Stimulated activated CD4-positive, alpha-beta T cell treated with anti-CD3 and anti-CD28 coated beads, Interleukin-1b, Interleukin-23, amount 100 ng/mL, for 4 hours (primary cell): ENCODE data around the gene HYAL2.
A peak's percentile ranks its signal among the peaks of the same experiment; 100 is the strongest.

Experiments used
- DNase-seq, 2 donors: peaks; one replicate each; pipeline ENCODE4 v3.0.0-alpha.2; 2020; ENCODE audit warnings: low read depth in 2 of 2

Gene HYAL2

GRCh38 chr3:50350527-50351322, 28.2 kb upstream of the HYAL2 start, which contains the start of the genes CYB561D2 and NPRL2:
TSS of gene CYB561D2 (plus strand) at chr3:50350862. CDS start at chr3:50351434, 572 bp downstream.
TSS of gene NPRL2 (minus strand) at chr3:50350775. CDS start at chr3:50350652, 123 bp downstream.
- peak; percentile 97 to 99 for DNase-seq

DNA sequence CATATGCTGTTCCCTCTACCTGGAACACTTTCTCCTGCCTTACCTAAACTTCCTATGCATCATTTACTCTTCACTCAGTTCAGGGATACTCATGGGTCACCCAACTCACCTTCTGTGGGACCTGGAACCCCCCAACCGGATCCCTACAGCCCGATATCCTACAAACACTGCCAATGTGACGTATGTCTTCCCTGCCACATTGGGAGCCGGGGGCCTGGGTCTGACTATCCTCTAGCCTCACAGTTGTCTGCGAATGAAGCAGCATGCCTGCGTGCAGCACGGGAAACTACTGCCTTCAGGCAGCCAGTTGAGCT, 27.6 kb upstream of the HYAL2 start:
- no peak for DNase-seq

DNA sequence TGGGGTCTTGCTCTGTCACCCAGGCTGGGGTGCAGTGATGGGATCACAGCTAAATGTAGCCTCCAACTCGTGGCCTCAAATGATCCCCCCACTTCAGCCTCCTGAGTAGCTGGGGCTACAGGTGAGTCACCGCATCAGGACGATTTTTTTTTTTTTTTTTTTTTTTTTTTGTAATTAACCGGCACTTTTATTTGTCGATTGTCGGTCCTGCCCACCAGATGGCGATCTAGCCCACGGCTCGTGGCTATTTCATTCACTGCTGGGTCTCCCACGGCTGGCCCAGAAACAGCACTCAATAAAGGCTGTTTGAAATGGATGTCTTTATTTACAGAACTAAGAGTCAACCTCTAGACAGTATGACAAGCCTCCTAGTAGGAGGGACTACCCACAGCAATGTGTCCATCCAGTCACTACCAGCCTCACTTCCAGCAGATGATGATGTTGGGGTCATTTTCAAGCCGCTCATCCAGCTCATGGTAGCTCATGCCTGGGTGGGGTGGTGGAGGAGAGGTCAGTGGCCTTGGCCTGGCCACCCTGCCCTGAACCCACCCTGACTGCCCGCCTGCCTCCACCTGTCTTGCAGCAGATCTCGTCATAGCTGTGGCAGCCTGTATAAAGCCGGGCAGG, 24.8 kb upstream of the HYAL2 start:
- peak; percentile 56 to 63 for DNase-seq

DNA sequence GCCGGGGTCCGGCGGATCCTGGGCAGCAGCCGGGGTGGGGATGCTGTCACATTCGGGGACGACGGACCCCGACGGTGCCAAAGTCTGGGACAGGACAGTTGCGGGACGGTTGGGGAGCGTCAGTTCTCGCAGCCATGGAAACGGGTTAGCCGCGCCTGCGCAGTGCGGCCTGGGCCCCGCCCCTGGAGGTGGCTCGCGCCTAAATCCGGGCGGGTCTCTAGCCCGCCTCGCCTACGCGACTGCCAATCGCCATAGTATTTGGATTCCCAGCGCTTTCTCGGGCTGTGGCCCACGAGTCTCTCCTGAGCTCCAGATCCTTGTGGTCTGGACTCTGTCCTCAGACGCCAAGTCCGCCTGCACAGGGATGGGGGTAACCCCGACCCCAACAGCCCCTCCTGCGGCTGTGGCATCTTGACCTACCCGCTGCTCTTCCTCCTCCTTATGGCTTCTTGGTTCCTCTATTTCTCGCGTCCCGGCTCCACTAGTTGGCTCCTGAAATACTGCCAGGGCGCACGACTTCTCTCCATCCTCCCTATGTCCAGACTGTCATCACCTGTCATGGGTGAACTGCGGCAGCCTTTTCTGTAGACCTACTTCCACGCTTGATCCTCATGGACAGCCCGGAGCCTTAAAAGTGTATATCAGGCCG, 23.2 kb upstream of the HYAL2 start, which contains the start of gene ZMYND10:
ZMYND10 (minus strand) TSS at position 147 of the 649 bp plus-strand sequence. CDS start 153 bp downstream, outside the sequence.
- DNase-seq: peak; percentile 54 to 69

GRCh38 chr3:50345008-50345407, 22.5 kb upstream of the HYAL2 start:
- DNase-seq: no peak

- DNase-seq: no peak
Measured at GRCh38 chr3:50342813-50343633, 20.5 kb upstream of the HYAL2 start.

- DNase-seq: no peak
Measured at GRCh38 chr3:50341996-50342650, 19.6 kb upstream of the HYAL2 start.

- DNase-seq: no peak
Measured at GRCh38 chr3:50341537-50341936, 19.0 kb upstream of the HYAL2 start.

GRCh38 chr3:50340448-50341329, 18.1 kb upstream of the HYAL2 start, which contains the start of gene RASSF1:
TSS of gene RASSF1 (minus strand) at chr3:50340836. CDS start at chr3:50340805, 31 bp downstream.
- peak in 1 of 2 donors; percentile 64 for DNase-seq

GRCh38 chr3:50340147-50340447, 17.6 kb upstream of the HYAL2 start:
- DNase-seq: no peak

GRCh38 chr3:50339485-50340146, 17.1 kb upstream of the HYAL2 start:
- DNase-seq: no peak

- no peak for DNase-seq
Measured at GRCh38 chr3:50338965-50339364, 16.4 kb upstream of the HYAL2 start.

- peak; percentile 87 to 91 for DNase-seq
Measured at GRCh38 chr3:50337175-50337861, 14.8 kb upstream of the HYAL2 start.

GRCh38 chr3:50336452-50337174, 14.1 kb upstream of the HYAL2 start:
- no peak for DNase-seq

- no peak for DNase-seq
Measured at GRCh38 chr3:50334339-50335075, 12.0 kb upstream of the HYAL2 start.

DNA sequence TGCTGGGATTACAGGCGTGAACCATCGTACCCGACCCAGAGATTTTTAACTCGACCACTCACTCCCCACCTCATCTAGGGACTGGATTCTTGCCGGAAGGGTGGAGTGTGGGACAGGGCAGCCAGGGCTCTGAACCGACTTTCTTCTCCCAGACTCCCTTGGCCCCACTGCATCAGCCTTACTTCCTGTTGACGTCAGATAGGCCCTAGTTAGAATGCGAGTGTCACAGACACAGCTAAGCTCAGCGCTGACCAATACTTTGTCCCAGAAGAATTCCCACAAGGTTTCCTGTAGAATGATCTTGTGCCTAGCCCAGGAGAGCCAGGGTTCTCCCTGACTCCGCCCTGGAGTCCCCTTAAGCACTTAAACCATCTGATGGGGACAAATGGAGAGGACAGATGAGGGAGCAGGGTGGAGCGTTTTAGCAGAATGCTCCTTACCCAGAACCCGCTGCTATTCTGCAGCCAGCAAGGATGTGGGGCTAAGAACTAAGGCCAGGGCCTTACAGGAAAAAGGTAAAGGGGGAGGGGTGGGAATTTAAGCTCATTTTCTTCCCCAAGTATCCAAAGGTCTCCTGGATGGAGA, 11.3 kb upstream of the HYAL2 start:
- DNase-seq: no peak

GRCh38 chr3:50331364-50331907, 8.9 kb upstream of the HYAL2 start:
- no peak for DNase-seq
